A549 treated with CpdA at 1 μM for 4 hours (cell line): Measurements from ENCODE around the gene TLE2. TPM values are rescaled to one million over a fixed set of nuclear protein-coding genes. Genes with fewer than 3 reads are reported as not detected.

Experiments used
- total RNA-seq: library from RNA; stranded (reverse); fragments of 200-300 nt; extraction: Qiagen RNA extraction; gene quantifications from 5 replicates; pipeline ENCODE4 v1.2.3, GENCODE V29; 2022; ENCODE audit warnings: low read depth

TLE2 gene
- 2.3 to 4.4 TPM (median 3.1 TPM) in 5 replicates for total RNA-seq

DNA sequence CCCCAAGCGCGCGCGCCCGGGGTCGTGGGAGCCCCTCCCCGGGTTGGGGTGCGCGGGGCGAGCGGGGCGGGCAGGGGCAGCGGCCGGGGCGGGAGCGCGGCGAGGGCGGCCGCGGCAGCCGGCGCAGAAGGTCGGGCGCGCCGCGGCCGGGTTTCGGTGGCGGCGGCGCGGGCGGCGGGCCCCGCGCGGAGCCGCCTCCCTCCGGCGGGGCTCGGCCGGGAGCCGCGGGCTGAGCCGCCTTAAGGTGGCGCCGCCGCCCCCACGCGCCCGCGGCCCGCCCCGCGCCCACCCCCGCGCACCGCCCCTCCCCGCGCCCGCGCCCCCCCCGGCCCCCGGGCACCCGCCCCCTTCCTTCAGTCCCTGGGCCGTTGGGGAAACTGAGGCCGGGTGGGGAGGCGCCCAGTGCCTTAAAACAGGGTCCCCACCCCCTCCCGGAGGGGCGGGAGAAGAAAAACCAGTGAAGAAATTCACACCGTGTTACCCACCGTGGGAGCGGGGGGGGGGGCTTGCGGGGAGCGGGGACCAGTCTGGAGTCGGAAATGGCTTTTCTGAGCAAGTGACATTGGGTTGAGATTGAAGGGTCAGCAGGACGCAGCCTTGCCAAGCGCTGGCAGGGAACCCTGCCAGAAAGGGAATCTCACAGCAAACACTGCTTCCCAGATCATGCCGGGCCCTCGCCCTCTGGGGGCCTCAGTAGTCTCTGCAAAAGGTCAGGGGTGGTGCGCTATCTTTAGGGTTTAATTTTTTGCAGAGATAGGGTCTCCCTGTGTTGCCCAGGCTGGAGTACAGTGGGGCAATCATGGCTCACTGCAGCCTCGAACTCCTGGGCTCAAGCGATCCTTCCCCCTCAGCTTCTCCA lies at the start of gene TLE2:
TSS of gene TLE2 (minus strand) at position 216 of the 859 bp plus-strand sequence. CDS start 376 bp downstream, outside the sequence.

GRCh38 chr19:3062165-3063105 lies 33.4 kb upstream of the TLE2 start, which contains the start of gene TLE5:
TSS of gene TLE5 (minus strand) at chr19:3062495. CDS start at chr19:3062200, 295 bp downstream.

DNA sequence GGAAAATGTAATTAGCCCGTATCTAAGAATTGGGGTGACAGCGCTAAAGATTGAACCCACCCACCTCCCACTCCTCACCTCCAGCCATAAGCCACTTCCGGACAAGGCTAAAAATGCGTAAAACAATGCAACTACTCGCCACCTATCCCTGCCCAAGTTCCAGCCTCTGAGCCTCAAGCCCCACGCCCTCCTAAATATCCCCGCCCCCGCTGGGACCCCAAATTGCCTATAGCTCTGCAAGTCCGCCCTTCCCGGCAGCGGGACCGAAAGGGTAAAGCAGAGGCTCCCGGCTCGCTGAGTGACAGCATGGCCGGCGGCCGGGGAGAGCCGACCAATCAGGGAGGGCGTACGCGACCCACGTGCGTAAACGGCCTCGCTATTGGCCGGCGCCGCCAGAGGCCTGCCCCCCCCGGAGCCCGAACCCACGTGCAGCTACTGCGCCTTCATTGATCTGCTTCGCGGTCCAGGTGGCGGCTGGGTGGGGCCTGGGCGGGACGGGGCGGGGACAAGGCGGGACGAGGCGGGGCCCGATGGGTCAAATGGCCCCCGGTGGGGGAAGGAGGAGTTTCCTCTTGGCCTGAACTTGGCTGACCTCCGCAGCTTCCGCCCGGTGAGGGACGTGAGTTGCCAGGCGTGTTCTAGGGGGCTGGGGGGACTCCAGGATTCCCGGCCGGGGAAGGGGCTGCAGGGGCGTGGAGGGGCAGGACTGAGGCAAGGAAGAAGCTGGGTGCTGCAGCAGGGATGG lies 51.9 kb downstream of the TLE2 start, which contains the start of gene TLE6:
TSS of gene TLE6 (plus strand) at position 564 of the 745 bp plus-strand sequence. CDS start 670 bp downstream, outside the sequence.

Other genes with a start within 250 kb of the TLE2 start
- 59.2 to 84.2 TPM (median 75.9 TPM) in 5 replicates for gene SGTA, start 246.0 kb downstream of the TLE2 start, total RNA-seq
- gene THOP1, start 243.8 kb downstream of the TLE2 start, total RNA-seq: 80.4 to 111 TPM (median 99.5 TPM) in 5 replicates
- 0.86 to 1.5 TPM (median 0.93 TPM) in 5 replicates for gene ZNF554, start 209.4 kb downstream of the TLE2 start, total RNA-seq
- 2.2 to 2.9 TPM (median 2.7 TPM) in 5 replicates for gene ZNF555, start 187.8 kb downstream of the TLE2 start, total RNA-seq
- 0.01 to 0.05 TPM in 2 of 5 replicates, not detected in the others for gene ZNF556, start 161.9 kb downstream of the TLE2 start, total RNA-seq
- 1.9 to 3.2 TPM (median 2.0 TPM) in 5 replicates for gene ZNF57, start 128.4 kb downstream of the TLE2 start, total RNA-seq
- 1.3 to 2.1 TPM (median 1.4 TPM) in 5 replicates for gene ZNF77, start 84.3 kb downstream of the TLE2 start, total RNA-seq
- 3.1 to 6.5 TPM (median 5.1 TPM) in 5 replicates for gene TLE6, start 51.7 kb downstream of the TLE2 start, total RNA-seq
- gene TLE5, start 33.2 kb upstream of the TLE2 start, total RNA-seq: 167 to 247 TPM (median 239 TPM) in 5 replicates
- 31.4 to 36.9 TPM (median 32.9 TPM) in 5 replicates for gene GNA11, start 65.1 kb upstream of the TLE2 start, total RNA-seq
- gene GNA15, start 106.8 kb upstream of the TLE2 start, total RNA-seq: 0.05 to 0.17 TPM (median 0.12 TPM) in 3 of 5 replicates, not detected in the others
- gene S1PR4, start 149.5 kb upstream of the TLE2 start, total RNA-seq: 0.08 to 0.16 TPM (median 0.11 TPM) in 4 of 5 replicates, not detected in the other
- gene NCLN, start 156.7 kb upstream of the TLE2 start, total RNA-seq: 63.8 to 90.3 TPM (median 84.9 TPM) in 5 replicates
- 0.26 to 0.53 TPM (median 0.36 TPM) in 5 replicates for gene CELF5, start 195.4 kb upstream of the TLE2 start, total RNA-seq